Upper lobe of left lung (tissue), 6 donors: Measurements from ENCODE around the gene OCIAD2. TPM values are rescaled to one million over a fixed set of nuclear protein-coding genes. Genes with fewer than 3 reads are reported as not detected.
"Not testable (repeated sequence)": the region's sequence is repeated elsewhere in the genome, so short reads cannot be mapped to it uniquely, and the experiment has no call there.

Source experiments
- ATAC-seq, 2 donors: fragments of 200-7000 bp; cut with Tn5 transposase; one replicate each; pipeline ENCODE4 v1.9.1; 2022; ENCODE audit warnings: mild to moderate bottlenecking in 2 of 2, moderate library complexity in 2 of 2; ENCODE audit not compliant: low FRiP score in 2 of 2
- DNase-seq, 2 donors: peaks; one replicate each; pipeline ENCODE4 v3.0.0-alpha.2; 2019 to 2020
- H3K27ac ChIP-seq, 4 donors: fragments of 200-600 bp; sonication (generic); one replicate each; pipeline ENCODE4 v1.5.1; 2016 to 2019
- H3K27me3 ChIP-seq, 4 donors: fragments of 200-600 bp; sonication (generic); one replicate each; pipeline ENCODE4 v1.5.1; 2017 to 2019
- H3K36me3 ChIP-seq, 4 donors: fragments of 200-600 bp; sonication (generic); one replicate each; pipeline ENCODE4 v1.5.1; 2016 to 2019
- H3K4me1 ChIP-seq, 4 donors: fragments of 200-600 bp; sonication (generic); one replicate each; pipeline ENCODE4 v1.5.1; 2018 to 2019
- H3K4me3 ChIP-seq, 4 donors: fragments of 200-600 bp; sonication (generic); one replicate each; pipeline ENCODE4 v1.5.1; 2017 to 2019; ENCODE audit warnings: mild to moderate bottlenecking in 2 of 4, moderate library complexity in 1 of 4
- H3K9me3 ChIP-seq, 4 donors: fragments of 200-600 bp; sonication (generic); one replicate each; pipeline ENCODE4 v1.5.1; 2018 to 2019
- CTCF ChIP-seq, 6 experiments: fragments of 450-650 bp in 4 of 6; fragments of 200-600 bp in 2 of 6; sonication (generic) in 2 of 6; IDR thresholded peaks; one replicate each; pipeline ENCODE4 v1.5.1; 2016 to 2019; ENCODE audit warnings: antibody characterized with exemption in 6 of 6
- EP300 ChIP-seq, 4 donors: sonication (generic); formaldehyde crosslinking; IDR thresholded peaks; one replicate each; pipeline ENCODE4 v1.5.1; 2017; ENCODE audit warnings: antibody characterized with exemption in 4 of 4, control low read depth in 2 of 4
- POLR2A ChIP-seq, 4 donors: fragments of 450-650 bp; IDR thresholded peaks; one replicate each; pipeline ENCODE4 v1.5.1; 2016 to 2017; ENCODE audit warnings: antibody characterized with exemption in 4 of 4, mild to moderate bottlenecking in 2 of 4
- POLR2AphosphoS5 ChIP-seq, 2 donors: sonication (generic); formaldehyde crosslinking; IDR thresholded peaks; one replicate each; pipeline ENCODE4 v1.5.1; 2017; ENCODE audit warnings: antibody characterized with exemption in 2 of 2
- WGBS, 2 donors: methylation state at CpG; one replicate each; pipeline ENCODE4 v1.1.5; 2017 to 2018; 5-methylcytosine and 5-hydroxymethylcytosine counted together
- total RNA-seq, 6 donors: library from RNA; depleted of rRNA in 4 of 6; stranded (reverse); fragments of >200 nt in 4 of 6; gene quantifications; one replicate each; pipeline versions ENCODE4 v1.1.0 to v1.2.1, GENCODE V29; 2016 to 2021
- donor health status: DM: no; HTN: no; CAD: no; lungs with moderate emphysema.
- donor health status: DM: no; HTN: yes; CAD: no; lungs with severe emphysema.

OCIAD2 gene
- total RNA-seq, 6 donors from 2014 or later, result 27.7 to 172 (median 37.9) TPM

DNA sequence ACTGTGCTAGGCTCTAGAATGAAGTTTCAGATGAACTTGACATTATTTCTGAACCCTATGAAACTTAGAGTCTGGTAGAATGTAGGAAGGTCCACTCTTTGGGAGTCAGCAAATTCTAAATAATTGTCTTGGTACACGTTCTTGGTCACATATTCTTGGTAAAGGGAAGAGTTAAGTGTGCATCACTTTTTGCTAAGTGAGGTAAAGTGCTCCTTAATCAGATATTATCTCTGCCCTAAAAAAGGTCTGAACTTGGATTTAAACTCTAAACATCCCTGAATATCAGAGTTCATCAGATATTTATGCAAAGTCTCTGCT lies 7.2 kb downstream of the OCIAD2 start:
- Histone ChIP-seq H3K27ac (no peak overlapping the region), H3K4me1 (no peaks in the 10 kb centered on the region), H3K27me3 (no peaks in the 10 kb centered on the region), H3K4me3 (no peak overlapping the region), H3K36me3 (peaks cover 0 to 45% (median 2%) of the 10 kb centered on the region in 4 donors), H3K9me3 (no peaks in the 10 kb centered on the region)
- WGBS, 2 donors, result 62 to 85% methylated on average over 1 of the region's 1 CpG
- ATAC-seq (no peak), DNase-seq (no peak)
- TF ChIP-seq EP300 (IDR thresholded peaks at IDR 0.05) (no peak), POLR2A (IDR thresholded peaks at IDR 0.05) (no peak), CTCF (IDR thresholded peaks at IDR 0.05) (no peak), POLR2AphosphoS5 (IDR thresholded peaks at IDR 0.05) (no peak)

GRCh38 chr4:48898733-48899431 lies 7.7 kb downstream of the OCIAD2 start:
- Histone ChIP-seq H3K27ac (no peak overlapping the region), H3K27me3 (no peaks in the 10 kb centered on the region), H3K9me3 (no peaks in the 10 kb centered on the region), H3K36me3 (peaks cover 0 to 50% (median 5%) of the 10 kb centered on the region in 4 donors), H3K4me1 (no peaks in the 10 kb centered on the region), H3K4me3 (no peak overlapping the region)
- WGBS, 2 donors, result 60 to 73% methylated on average over 5 of the region's 5 CpGs
- TF ChIP-seq EP300 (IDR thresholded peaks at IDR 0.05) (no peak), CTCF (IDR thresholded peaks at IDR 0.05) (no peak), POLR2AphosphoS5 (IDR thresholded peaks at IDR 0.05) (no peak), POLR2A (IDR thresholded peaks at IDR 0.05) (no peak)
- ATAC-seq (no peak), DNase-seq (no peak)

DNA sequence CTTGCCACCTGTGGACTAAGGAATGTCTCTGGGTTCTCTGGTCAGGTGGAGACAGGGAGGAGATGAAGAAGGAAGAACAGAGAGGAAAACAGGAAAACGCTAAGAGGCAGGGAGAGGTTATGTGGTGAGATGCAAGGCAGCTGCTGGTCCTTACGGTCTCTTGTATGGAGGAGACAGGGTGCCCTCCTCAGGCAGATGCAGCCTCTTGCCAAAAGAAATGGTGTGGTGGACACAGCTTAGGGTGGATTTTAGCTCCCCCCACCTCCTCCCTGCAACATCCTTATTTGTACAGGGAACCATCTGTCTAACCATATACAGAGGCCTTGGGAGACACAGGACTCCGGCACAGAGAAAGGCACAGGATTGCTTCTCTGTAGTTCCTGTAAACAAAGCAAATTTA lies 9.7 kb downstream of the OCIAD2 start:
- no peak for TF ChIP-seq POLR2A (IDR thresholded peaks at IDR 0.05)
- H3K36me3 ChIP-seq, result peaks cover 0 to 59% (median 10%) of the 10 kb centered on the region in 4 donors
- WGBS, 2 donors, result 77 to 95% methylated on average over 3 of the region's 3 CpGs

GRCh38 chr4:48891028-48891619 lies 15.4 kb downstream of the OCIAD2 start:
- Histone ChIP-seq H3K4me3 (no peak overlapping the region), H3K4me1 (no peaks in the 10 kb centered on the region), H3K9me3 (no peaks in the 10 kb centered on the region), H3K27me3 (no peaks in the 10 kb centered on the region), H3K36me3 (peaks cover 0 to 48% (median 10%) of the 10 kb centered on the region in 4 donors), H3K27ac (no peak overlapping the region)
- ATAC-seq (no peak), DNase-seq (no peak)
- no peak for TF ChIP-seq POLR2A (IDR thresholded peaks at IDR 0.05)
- no peak for TF ChIP-seq POLR2AphosphoS5 (IDR thresholded peaks at IDR 0.05)
- no peak for TF ChIP-seq EP300 (IDR thresholded peaks at IDR 0.05)
- TF ChIP-seq CTCF (IDR thresholded peaks at IDR 0.05), result no peak

More for the DNA sequence above, 9.7 kb downstream of the OCIAD2 start:
- ATAC-seq, result no peak
- DNase-seq, result no peak
- Histone ChIP-seq H3K9me3 (no peaks in the 10 kb centered on the region), H3K4me3 (no peak overlapping the region), H3K27ac (no peak overlapping the region), H3K4me1 (no peaks in the 10 kb centered on the region), H3K27me3 (no peaks in the 10 kb centered on the region)

- not testable (repeated sequence) for H3K9me3 ChIP-seq, H3K4me1 ChIP-seq, H3K27me3 ChIP-seq, ATAC-seq, H3K27ac ChIP-seq, H3K4me3 ChIP-seq, DNase-seq
- 91 to 100% methylated on average over 3 of the region's 3 CpGs for WGBS, 2 donors
- peaks cover 0 to 38% (median 7%) of the 10 kb centered on the region in 4 donors for H3K36me3 ChIP-seq
Observed at GRCh38 chr4:48889750-48890149, 16.8 kb downstream of the OCIAD2 start.

DNA sequence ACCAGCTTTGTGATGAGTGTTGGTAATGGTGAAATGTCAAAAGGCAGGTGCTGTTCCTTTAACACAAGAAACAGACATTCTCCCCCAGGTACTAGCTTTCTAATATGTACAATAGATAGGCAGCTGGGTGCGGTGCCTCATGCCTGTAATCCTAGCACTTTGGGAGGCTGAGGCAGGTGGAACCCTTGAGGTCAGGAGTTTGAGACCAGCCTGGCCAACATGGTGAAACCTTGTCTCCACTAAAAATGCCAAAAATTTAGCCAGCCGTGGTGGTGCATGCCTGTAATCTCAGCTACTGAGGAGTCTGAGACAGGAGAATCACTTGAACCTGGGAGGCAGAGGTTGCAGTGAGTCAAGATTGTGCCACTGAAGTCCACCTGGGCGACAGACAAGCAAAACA lies 24.9 kb downstream of the OCIAD2 start:
- not testable (repeated sequence) for H3K9me3 ChIP-seq, H3K4me1 ChIP-seq, H3K27ac ChIP-seq, DNase-seq, ATAC-seq, H3K36me3 ChIP-seq, H3K27me3 ChIP-seq, H3K4me3 ChIP-seq
- 85 to 91% methylated on average over 3 of the region's 3 CpGs for WGBS, 2 donors
